GM23338 (cell line): ENCODE measurements around the gene AXIN1.

Experiments
- CREB1 ChIP-seq: fragments of 250-450 bp; sonication (Bioruptor Pico); IDR thresholded peaks from 2 replicates; pipeline ENCODE4 v1.5.0; 2020; ENCODE audit warnings: low read depth, mild to moderate bottlenecking, moderate library complexity
- EZH2 ChIP-seq: fragments of 200-600 bp; sonication (generic); IDR thresholded peaks from one replicate; pipeline ENCODE4 v1.8.0; 2017; ENCODE audit warnings: antibody characterized with exemption, mild to moderate bottlenecking, low read depth; ENCODE audit not compliant: unreplicated experiment
- TF ChIP-seq, protein P1 (sequence below): IDR thresholded peaks from one replicate; pipeline ENCODE4 v1.6.1; 2018; ENCODE audit warnings: antibody characterized with exemption; ENCODE audit not compliant: unreplicated experiment
- TF ChIP-seq, protein P2 (sequence below), 2 experiments: fragments of 200-600 bp in 1 of 2; sonication (generic) in 1 of 2; conservative IDR thresholded peaks; 2 replicates each; pipeline versions ENCODE4 v1.5.1 to v1.6.1; 2016 to 2017; ENCODE audit warnings: antibody characterized with exemption in 2 of 2, low read depth in 2 of 2, mild to moderate bottlenecking in 2 of 2, moderate library complexity in 1 of 2
- TF ChIP-seq, protein P3 (sequence below): IDR thresholded peaks from 2 replicates; pipeline ENCODE4 v1.6.1; 2016; ENCODE audit warnings: antibody characterized with exemption

GRCh38 chr16:273547-274421 lies 78.7 kb downstream of the AXIN1 start:
- TF ChIP-seq, protein P1, sequence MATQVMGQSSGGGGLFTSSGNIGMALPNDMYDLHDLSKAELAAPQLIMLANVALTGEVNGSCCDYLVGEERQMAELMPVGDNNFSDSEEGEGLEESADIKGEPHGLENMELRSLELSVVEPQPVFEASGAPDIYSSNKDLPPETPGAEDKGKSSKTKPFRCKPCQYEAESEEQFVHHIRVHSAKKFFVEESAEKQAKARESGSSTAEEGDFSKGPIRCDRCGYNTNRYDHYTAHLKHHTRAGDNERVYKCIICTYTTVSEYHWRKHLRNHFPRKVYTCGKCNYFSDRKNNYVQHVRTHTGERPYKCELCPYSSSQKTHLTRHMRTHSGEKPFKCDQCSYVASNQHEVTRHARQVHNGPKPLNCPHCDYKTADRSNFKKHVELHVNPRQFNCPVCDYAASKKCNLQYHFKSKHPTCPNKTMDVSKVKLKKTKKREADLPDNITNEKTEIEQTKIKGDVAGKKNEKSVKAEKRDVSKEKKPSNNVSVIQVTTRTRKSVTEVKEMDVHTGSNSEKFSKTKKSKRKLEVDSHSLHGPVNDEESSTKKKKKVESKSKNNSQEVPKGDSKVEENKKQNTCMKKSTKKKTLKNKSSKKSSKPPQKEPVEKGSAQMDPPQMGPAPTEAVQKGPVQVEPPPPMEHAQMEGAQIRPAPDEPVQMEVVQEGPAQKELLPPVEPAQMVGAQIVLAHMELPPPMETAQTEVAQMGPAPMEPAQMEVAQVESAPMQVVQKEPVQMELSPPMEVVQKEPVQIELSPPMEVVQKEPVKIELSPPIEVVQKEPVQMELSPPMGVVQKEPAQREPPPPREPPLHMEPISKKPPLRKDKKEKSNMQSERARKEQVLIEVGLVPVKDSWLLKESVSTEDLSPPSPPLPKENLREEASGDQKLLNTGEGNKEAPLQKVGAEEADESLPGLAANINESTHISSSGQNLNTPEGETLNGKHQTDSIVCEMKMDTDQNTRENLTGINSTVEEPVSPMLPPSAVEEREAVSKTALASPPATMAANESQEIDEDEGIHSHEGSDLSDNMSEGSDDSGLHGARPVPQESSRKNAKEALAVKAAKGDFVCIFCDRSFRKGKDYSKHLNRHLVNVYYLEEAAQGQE, result no peak
- TF ChIP-seq, protein P2, sequence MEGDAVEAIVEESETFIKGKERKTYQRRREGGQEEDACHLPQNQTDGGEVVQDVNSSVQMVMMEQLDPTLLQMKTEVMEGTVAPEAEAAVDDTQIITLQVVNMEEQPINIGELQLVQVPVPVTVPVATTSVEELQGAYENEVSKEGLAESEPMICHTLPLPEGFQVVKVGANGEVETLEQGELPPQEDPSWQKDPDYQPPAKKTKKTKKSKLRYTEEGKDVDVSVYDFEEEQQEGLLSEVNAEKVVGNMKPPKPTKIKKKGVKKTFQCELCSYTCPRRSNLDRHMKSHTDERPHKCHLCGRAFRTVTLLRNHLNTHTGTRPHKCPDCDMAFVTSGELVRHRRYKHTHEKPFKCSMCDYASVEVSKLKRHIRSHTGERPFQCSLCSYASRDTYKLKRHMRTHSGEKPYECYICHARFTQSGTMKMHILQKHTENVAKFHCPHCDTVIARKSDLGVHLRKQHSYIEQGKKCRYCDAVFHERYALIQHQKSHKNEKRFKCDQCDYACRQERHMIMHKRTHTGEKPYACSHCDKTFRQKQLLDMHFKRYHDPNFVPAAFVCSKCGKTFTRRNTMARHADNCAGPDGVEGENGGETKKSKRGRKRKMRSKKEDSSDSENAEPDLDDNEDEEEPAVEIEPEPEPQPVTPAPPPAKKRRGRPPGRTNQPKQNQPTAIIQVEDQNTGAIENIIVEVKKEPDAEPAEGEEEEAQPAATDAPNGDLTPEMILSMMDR (conservative IDR thresholded peaks at IDR 0.05; ENCODE audit: low read depth in 2 of 2), result no peak
- TF ChIP-seq, protein P3, sequence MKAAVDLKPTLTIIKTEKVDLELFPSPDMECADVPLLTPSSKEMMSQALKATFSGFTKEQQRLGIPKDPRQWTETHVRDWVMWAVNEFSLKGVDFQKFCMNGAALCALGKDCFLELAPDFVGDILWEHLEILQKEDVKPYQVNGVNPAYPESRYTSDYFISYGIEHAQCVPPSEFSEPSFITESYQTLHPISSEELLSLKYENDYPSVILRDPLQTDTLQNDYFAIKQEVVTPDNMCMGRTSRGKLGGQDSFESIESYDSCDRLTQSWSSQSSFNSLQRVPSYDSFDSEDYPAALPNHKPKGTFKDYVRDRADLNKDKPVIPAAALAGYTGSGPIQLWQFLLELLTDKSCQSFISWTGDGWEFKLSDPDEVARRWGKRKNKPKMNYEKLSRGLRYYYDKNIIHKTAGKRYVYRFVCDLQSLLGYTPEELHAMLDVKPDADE, result no peak
- TF ChIP-seq CREB1 (CRISPR knock-in tag) (no peak), EZH2 (no peak)
